ENCODE data around the gene ARL5A.

The ARL5A gene

DNA sequence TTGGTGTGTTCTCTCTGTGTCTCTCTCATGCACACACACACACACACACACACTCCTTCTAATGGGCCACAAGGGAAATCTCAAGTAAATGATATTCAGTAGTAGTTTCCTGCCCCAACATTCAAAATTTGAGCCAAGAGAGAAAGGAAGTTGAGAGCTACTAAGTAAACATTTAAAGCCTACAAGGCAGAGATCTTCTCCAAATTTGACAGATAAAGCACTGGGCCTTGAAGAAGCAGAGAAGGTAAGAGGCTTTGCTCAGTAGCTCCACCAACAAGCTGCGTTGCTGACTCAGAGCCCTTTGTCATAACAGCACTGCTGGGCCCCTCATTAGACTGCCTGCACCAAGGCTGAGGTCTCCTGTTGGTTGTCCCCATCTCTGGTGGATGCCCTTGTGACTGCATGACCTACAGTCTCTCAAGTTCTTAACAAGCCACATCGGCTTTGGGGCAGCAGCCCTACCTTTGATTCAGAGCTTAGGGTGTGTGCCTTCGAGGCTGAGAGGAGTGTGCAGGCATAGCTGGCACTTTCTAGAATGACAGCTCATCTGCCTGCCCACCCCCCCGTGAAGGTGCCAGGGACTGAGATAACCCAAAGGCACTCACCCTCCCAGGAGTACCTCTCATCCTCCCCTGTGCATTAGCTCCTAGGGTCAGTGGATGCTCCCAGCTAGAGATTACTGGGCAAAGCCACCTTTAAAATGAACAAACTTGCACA lies 61.6 kb downstream of the ARL5A start:
- peak; percentile 45 for DNase-seq (ENCODE audit: low spot score)
- TF ChIP-seq, protein P1, sequence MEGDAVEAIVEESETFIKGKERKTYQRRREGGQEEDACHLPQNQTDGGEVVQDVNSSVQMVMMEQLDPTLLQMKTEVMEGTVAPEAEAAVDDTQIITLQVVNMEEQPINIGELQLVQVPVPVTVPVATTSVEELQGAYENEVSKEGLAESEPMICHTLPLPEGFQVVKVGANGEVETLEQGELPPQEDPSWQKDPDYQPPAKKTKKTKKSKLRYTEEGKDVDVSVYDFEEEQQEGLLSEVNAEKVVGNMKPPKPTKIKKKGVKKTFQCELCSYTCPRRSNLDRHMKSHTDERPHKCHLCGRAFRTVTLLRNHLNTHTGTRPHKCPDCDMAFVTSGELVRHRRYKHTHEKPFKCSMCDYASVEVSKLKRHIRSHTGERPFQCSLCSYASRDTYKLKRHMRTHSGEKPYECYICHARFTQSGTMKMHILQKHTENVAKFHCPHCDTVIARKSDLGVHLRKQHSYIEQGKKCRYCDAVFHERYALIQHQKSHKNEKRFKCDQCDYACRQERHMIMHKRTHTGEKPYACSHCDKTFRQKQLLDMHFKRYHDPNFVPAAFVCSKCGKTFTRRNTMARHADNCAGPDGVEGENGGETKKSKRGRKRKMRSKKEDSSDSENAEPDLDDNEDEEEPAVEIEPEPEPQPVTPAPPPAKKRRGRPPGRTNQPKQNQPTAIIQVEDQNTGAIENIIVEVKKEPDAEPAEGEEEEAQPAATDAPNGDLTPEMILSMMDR (IDR thresholded peaks at IDR 0.05; ENCODE audit: extremely low read depth, missing control alignments) = no peak

DNA sequence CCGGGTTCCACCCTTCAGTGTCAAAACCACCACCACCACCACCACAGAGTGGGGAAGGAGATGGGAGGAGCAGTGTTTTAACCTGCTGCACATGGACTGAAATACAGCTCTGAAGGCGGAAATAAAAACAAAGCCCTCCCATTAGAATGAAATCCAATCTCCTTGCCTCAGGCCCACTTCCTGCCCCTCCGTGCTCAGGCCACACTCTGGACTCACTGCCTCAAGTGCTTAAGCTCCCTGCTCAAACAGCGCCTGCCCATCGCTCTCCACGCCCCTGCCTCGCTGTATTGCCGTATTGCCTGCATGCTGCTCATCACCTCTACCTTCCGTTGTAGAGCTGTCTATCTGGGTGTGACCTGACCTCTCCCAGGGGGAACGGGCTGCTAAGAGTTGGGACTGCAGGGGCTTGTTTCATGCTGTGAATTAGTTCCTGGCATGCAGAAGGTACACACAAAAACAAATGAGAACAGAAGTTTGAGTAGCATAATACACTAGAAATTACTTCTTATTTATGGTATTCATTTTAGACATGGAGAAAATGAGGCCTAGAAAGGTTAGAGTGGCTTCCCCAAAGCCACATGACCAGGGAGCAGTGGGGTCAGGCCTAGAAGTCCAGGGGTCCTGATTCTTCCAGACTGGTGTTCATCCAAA lies 62.3 kb downstream of the ARL5A start:
- peak; percentile 25 for DNase-seq (ENCODE audit: low spot score)
- TF ChIP-seq, protein P1 (IDR thresholded peaks at IDR 0.05; ENCODE audit: extremely low read depth, missing control alignments) = no peak

DNA sequence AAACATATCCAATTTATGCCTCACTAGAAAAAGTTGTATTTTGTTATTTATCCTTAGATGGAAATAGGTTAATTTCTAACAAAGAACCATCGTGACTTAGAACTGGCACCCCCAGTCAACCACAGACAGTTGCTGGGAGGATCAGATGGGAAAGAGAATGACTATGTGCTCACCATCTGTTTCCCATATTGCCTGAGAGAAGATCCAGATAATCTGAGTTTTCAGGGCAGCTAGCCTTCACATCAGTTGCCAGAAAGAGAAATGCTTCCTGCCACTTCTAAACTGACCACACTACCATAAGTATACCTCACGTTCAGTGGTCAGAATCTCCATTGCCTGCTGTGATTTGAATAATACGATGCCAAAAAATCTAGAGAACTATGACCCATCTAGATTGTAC lies 65.5 kb downstream of the ARL5A start:
- no peak for DNase-seq (ENCODE audit: low spot score)
- TF ChIP-seq, protein P1 (IDR thresholded peaks at IDR 0.05; ENCODE audit: extremely low read depth, missing control alignments) = no peak

DNA sequence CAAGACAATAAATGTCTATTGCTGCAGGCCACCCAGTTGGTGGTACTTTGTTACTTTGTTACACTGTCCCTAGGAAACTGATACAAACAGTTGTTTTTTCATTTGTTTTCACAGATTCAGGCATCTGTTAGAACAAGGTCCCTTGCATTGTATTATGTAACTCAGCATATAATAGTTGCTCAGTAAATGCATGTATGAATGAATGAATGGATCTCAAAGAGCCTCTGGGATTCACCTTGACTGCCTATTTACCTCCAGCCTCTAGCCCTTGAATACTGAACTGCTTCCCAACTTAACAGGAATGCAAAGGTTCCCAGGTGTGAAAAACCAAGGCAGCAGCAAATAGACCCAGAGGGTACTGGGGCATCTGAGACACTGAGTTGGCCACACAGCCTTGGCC lies 66.5 kb downstream of the ARL5A start:
- TF ChIP-seq, protein P1 (IDR thresholded peaks at IDR 0.05; ENCODE audit: extremely low read depth, missing control alignments) = no peak
- DNase-seq (ENCODE audit: low spot score) = no peak

DNA sequence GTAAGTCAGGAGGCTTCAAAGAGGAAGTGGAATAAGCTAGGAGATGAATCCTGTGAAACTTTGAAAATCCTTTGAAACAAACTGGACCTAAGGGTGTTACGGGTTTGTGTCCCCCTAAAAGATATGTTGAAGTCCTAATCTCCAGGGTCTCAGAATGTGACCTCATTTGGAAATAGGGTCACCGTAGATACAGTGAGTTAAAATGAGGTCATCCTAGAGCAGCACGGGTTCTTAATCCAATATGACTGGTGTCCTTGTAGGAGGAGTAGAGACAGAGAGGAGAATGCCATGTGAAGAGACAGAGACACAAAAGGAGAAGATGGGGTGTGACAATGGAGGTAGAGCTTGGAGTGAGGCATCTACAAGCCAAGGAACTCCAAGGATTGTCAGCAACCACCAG lies 67.0 kb downstream of the ARL5A start:
- TF ChIP-seq, protein P1 (IDR thresholded peaks at IDR 0.05; ENCODE audit: extremely low read depth, missing control alignments) = no peak
- no peak for DNase-seq (ENCODE audit: low spot score)

DNA sequence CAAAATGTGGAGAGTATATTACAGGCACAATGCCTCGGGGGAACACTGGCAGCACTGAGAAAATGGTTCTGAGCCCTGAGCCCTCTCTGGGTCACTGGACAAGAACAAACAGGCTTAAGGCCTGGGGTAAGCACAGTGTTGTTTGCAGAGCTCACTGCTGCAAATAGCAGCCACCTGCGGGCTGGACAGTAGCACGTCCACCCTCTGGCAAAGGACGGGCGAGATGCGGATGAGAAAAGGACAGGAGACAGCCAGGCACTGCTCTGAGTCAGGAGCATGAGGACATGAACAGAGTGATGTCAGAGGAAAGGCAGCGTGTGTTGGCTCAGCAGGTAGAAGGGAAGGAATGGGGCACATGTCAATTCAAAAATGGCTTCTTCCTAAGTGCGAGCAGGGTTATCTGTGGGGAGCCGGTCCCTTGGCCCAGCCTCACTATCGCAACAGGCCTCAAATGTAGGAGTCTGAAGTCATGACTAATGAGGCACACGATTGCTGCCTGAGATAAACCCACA lies 68.0 kb downstream of the ARL5A start:
- DNase-seq (ENCODE audit: low spot score) = no peak
- TF ChIP-seq, protein P1 (IDR thresholded peaks at IDR 0.05; ENCODE audit: extremely low read depth, missing control alignments) = no peak

DNA sequence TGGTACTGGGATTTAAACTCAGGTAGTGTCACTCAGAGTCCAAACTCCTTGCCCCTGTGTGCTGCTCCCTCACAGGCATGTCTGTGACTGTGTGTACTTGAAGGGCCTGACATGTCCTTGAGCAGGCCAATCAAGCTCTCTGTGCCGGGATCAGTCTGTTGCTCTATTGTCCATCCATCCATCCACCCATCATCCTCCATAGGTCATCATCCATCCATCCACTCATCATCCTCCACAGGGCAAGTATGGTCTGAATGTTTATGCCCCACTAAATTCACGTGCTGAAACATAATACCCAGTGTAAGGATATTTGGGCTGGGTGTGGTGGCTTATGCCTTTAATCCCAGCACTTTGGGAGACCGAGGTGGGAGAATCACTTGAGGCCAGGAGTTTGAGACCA lies 69.5 kb downstream of the ARL5A start:
- DNase-seq (ENCODE audit: low spot score) = no peak
- TF ChIP-seq, protein P1 (IDR thresholded peaks at IDR 0.05; ENCODE audit: extremely low read depth, missing control alignments) = no peak

Data from GM20000 (cell line).